ENCODE measurements around the gene GDF7. TPM values are rescaled to one million over a fixed set of nuclear protein-coding genes. Genes with fewer than 3 reads are reported as not detected.

GDF7 gene
- total and polyA plus RNA-seq, 10 of the 15 experiments (the other 5 are each of a cell fraction or from before 2014, with no cell fraction given), result 0.02 to 0.11 (median 0.04) TPM; not detected in 1

DNA sequence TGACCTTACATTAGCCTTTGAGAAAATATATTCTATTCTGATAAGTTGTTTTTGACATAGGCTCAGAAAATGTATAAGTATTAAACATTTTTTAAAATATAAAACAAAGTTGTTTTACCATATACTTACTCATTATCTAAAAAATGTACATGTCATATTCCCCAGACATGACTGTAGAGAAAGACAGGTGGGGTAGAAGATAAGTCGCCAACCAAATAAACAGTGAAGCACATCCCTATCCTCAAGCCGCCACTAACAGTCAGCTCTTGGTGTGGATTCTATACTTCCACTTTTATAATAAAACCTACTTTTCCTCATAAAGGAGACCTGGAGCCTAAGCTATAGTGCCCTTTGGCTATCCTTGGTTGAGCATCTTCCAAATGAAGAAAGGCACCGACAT, 26.4 kb downstream of the GDF7 start:
- FAIRE-seq (no peak), DNase-seq (ENCODE audit: low read depth, low spot score) (no peak), ATAC-seq (no peak)
- Histone ChIP-seq H3K4me2 (ENCODE audit: control insufficient read depth, insufficient read depth) (no peak overlapping the region), H3K27me3 (replicated peaks in 1 of 2; ENCODE audit: control insufficient read depth in 2 of 2, insufficient read depth in 2 of 2, low read length in 1 of 2) (no peaks in the 10 kb centered on the region), H3K36me3 (ENCODE audit: control insufficient read depth in 2 of 2, insufficient read depth in 2 of 2, low read length in 1 of 2) (peaks cover 0 to 14% of the 10 kb centered on the region in 2 experiments; a peak in 3 of 4 replicates), H3K9ac (ENCODE audit: control insufficient read depth, insufficient read depth, low read length) (no peak overlapping the region), H3K4me3 (no peak overlapping the region), H3K27ac (ENCODE audit: control insufficient read depth, insufficient read depth) (no peak overlapping the region), H3K79me2 (ENCODE audit: control insufficient read depth, insufficient read depth, low read length) (no peaks in the 10 kb centered on the region; the same call in 1 of the 2 replicates), H3K9me3 (replicated peaks; ENCODE audit: control insufficient read depth, insufficient read depth, low read length) (no peaks in the 10 kb centered on the region), H3K4me1 (ENCODE audit: control insufficient read depth, insufficient read depth, low read length) (peaks cover 4% of the 10 kb centered on the region; the same call in 1 of the 2 replicates), H2AFZ (ENCODE audit: control insufficient read depth, low read depth, low read length) (no peak overlapping the region), H4K20me1 (ENCODE audit: control insufficient read depth, insufficient read depth) (no peaks in the 10 kb centered on the region)
- ChIA-PET RAD21 (ENCODE audit: unreplicated experiment) (no interaction called here), POLR2A (no interaction called here), SMC1A (ENCODE audit: uncharacterized antibody, unreplicated experiment) (no interaction called here), CTCF (interaction anchor here (0.9 to 1.4 kb wide), 2 partner anchors 32 to 270 kb away, joined by 3 to 4 read pairs; no protein-coding TSS in a partner anchor)
- in situ Hi-C loops (cut with MboI), result no loop called here
- intact Hi-C loops (cut with micrococcal nuclease; ENCODE audit: unreplicated experiment), result no loop called here
- BruUV-seq (replicated peaks), result no TSS peak
- 98% methylated on average over 3 of the region's 3 CpGs for WGBS (ENCODE audit: insufficient coverage, insufficient replicate concordance, low lambda C conversion rate, missing lambda C conversion rate)
- TF ChIP-seq NR2F1 (conservative IDR thresholded peaks at IDR 0.05), result no peak
- no peak for TF ChIP-seq TCF7 (IDR thresholded peaks at IDR 0.05; ENCODE audit: borderline replicate concordance)
- no peak for TF ChIP-seq TAF1 (IDR thresholded peaks at IDR 0.05; ENCODE audit: borderline replicate concordance, low read depth, low read length)
- no peak for TF ChIP-seq EGR1 (IDR thresholded peaks at IDR 0.05; ENCODE audit: borderline replicate concordance in 1 of 2, low read depth in 2 of 2, low read length in 2 of 2)
- TF ChIP-seq ZNF687 (IDR thresholded peaks at IDR 0.05), result no peak
- TF ChIP-seq, protein P1, sequence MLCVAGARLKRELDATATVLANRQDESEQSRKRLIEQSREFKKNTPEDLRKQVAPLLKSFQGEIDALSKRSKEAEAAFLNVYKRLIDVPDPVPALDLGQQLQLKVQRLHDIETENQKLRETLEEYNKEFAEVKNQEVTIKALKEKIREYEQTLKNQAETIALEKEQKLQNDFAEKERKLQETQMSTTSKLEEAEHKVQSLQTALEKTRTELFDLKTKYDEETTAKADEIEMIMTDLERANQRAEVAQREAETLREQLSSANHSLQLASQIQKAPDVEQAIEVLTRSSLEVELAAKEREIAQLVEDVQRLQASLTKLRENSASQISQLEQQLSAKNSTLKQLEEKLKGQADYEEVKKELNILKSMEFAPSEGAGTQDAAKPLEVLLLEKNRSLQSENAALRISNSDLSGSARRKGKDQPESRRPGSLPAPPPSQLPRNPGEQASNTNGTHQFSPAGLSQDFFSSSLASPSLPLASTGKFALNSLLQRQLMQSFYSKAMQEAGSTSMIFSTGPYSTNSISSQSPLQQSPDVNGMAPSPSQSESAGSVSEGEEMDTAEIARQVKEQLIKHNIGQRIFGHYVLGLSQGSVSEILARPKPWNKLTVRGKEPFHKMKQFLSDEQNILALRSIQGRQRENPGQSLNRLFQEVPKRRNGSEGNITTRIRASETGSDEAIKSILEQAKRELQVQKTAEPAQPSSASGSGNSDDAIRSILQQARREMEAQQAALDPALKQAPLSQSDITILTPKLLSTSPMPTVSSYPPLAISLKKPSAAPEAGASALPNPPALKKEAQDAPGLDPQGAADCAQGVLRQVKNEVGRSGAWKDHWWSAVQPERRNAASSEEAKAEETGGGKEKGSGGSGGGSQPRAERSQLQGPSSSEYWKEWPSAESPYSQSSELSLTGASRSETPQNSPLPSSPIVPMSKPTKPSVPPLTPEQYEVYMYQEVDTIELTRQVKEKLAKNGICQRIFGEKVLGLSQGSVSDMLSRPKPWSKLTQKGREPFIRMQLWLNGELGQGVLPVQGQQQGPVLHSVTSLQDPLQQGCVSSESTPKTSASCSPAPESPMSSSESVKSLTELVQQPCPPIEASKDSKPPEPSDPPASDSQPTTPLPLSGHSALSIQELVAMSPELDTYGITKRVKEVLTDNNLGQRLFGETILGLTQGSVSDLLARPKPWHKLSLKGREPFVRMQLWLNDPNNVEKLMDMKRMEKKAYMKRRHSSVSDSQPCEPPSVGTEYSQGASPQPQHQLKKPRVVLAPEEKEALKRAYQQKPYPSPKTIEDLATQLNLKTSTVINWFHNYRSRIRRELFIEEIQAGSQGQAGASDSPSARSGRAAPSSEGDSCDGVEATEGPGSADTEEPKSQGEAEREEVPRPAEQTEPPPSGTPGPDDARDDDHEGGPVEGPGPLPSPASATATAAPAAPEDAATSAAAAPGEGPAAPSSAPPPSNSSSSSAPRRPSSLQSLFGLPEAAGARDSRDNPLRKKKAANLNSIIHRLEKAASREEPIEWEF (IDR thresholded peaks at IDR 0.05; ENCODE audit: insufficient replicate concordance, low read depth, low read length), result no peak
- TF ChIP-seq KLF5 (IDR thresholded peaks at IDR 0.05; ENCODE audit: partially characterized antibody), result no peak
- TF ChIP-seq STAT1 (conservative IDR thresholded peaks at IDR 0.05), result no peak
- TF ChIP-seq, protein P2, sequence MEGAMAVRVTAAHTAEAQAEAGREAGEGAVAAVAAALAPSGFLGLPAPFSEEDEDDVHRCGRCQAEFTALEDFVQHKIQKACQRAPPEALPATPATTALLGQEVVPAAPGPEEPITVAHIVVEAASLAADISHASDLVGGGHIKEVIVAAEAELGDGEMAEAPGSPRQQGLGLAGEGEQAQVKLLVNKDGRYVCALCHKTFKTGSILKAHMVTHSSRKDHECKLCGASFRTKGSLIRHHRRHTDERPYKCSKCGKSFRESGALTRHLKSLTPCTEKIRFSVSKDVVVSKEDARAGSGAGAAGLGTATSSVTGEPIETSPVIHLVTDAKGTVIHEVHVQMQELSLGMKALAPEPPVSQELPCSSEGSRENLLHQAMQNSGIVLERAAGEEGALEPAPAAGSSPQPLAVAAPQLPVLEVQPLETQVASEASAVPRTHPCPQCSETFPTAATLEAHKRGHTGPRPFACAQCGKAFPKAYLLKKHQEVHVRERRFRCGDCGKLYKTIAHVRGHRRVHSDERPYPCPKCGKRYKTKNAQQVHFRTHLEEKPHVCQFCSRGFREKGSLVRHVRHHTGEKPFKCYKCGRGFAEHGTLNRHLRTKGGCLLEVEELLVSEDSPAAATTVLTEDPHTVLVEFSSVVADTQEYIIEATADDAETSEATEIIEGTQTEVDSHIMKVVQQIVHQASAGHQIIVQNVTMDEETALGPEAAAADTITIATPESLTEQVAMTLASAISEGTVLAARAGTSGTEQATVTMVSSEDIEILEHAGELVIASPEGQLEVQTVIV (IDR thresholded peaks at IDR 0.05; ENCODE audit: borderline replicate concordance, partially characterized antibody), result no peak
- no peak for TF ChIP-seq SMC3 (IDR thresholded peaks at IDR 0.05; ENCODE audit: borderline replicate concordance, low read length)
- no peak for TF ChIP-seq SREBF1 (IDR thresholded peaks at IDR 0.05; ENCODE audit: low read length)
- TF ChIP-seq ZSCAN29 (IDR thresholded peaks at IDR 0.05), result no peak
- no peak for TF ChIP-seq CHD1 (IDR thresholded peaks at IDR 0.05; ENCODE audit: low read depth, low read length)
